HG02938 (cell line): ENCODE data around the gene SLX4IP.

Experiments used
- ATAC-seq: cut with Tn5 transposase; IDR thresholded peaks from one replicate; pipeline ENCODE4 v1.9.1; 2021; ENCODE audit warnings: mild to moderate bottlenecking, moderate library complexity; ENCODE audit not compliant: unreplicated experiment

Gene SLX4IP

GRCh38 chr20:10625641-10626040 is 190.5 kb downstream of the SLX4IP start:
- ATAC-seq = no peak

- ATAC-seq = no peak
These were observed 191.8 kb downstream of the SLX4IP start for GRCh38 chr20:10626896-10627295.

- no peak for ATAC-seq
These were observed 195.0 kb downstream of the SLX4IP start for GRCh38 chr20:10629946-10630650.

DNA sequence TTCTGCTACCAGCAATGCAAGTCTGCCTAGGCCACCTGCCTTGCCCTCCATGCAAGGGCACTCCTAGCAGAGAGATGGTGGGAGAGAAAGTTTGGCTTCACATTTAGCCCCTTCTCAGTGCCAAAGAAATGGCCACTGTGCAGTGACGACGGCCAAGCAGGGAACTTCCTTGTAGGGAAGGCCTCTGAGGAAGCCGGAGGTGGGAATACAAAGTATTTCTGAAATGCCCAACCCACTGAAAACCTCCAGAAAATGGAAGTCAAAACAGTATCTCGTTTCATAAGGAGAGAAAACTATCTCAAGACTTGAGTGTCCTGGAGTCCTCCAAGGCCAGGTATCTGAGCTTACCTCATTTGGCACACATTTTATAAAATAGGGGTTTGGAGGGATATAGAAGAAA is 196.0 kb downstream of the SLX4IP start:
- no peak for ATAC-seq

GRCh38 chr20:10632721-10633509 is 197.8 kb downstream of the SLX4IP start:
- no peak for ATAC-seq

- ATAC-seq = no peak
These were observed 198.6 kb downstream of the SLX4IP start for GRCh38 chr20:10633718-10634117.

DNA sequence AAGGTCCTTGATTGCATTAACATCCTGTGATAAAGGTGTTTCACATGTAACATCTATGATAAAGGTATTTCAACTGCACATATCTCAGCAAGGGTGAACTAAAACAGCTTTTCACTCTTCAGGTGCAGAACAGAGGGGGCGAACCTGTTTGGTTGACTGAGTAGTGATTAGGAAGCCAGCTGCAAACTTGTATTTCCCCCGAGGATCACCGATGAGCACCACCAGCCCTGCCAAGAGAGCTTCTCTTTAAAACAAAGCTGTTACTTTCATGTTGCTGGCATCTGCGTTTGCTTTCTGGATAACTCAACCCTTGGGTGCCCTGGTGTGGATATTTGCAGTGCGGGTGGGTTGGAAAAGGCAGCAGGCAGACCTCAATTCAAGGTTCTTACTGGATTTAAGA is 199.1 kb downstream of the SLX4IP start:
- no peak for ATAC-seq

- ATAC-seq = no peak
These were observed 199.7 kb downstream of the SLX4IP start for GRCh38 chr20:10634683-10635411.

DNA sequence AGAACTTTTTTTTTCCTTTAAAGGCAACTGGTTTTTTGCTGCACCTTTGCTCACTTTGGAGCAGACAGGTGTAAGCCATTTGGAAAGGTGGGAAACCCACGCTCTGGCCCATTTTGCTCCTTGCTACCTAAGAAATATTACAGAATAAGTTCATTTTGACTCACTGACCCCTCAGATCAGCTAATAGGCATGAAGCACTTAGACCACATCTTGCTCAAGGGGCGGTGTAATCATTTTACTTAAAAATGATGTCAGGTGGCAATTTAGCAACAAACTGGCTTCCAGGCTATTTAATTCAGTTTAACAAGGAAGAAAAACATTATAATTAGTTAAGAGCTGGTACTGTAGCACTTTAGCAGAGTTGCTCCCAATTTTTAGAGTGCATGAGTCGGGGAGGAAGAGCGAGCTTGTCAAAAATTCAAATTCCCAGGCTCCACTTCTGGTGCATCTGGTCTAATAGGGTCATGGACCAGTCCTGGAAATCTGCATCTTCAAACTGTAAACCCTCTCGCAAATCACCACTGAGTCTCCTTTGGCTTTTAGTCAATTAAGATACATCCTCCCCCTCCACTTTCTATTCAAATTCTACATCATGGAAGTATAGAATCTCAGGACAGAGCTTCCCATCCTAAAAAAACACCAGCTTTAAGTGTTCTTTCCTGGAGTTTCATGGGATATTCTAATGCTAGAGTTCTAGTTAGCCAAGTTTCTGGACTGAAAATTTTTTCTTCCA is 200.5 kb downstream of the SLX4IP start:
- no peak for ATAC-seq

DNA sequence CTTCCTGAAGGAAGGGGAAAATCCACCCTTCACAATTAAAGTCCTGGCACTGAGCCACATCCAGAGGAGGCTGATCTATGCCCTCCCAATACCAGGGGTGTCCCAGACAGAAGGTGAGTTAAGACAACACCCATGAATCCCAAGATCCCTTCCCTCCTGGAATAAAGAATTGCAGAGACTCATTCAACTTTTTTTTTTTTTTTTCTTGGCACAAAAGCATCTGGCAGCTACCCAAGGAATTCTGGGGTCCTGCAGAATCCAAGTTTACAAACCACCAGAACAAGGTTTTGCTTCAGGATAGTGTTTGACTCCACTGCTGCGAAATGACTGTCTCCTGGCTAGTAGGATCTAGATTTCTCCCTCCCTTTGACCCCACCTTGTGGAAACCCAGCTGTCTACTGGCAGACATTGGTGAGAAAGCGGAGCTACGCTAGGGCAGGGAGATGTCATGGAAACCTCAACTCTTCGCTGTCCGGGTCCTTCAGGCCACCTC is 201.3 kb downstream of the SLX4IP start:
- ATAC-seq = no peak

DNA sequence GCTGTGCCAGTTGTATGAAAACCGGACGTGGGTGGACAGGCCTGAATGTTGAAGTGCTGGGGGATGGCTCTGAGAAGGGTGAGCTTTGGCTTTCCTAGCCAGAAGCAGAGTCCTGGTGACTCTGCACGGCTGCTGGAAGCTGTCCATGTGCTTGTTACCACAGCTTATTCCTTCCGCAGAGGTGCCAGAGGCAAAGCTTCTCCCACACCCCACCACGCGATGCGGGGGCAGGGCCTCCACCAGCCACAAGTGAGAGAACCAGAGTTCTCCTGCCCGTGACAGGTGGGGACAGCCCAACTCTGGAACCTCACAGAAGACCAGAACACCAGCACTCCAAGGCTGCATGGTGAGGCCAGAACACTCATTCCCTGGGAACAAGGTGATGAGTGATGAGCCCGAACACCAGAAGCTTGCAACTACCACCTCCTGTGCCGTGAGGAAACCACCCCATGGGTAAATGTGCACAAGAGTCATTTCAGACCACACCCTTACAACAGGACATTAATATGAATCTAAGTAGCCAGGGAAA is 202.0 kb downstream of the SLX4IP start:
- ATAC-seq = no peak

DNA sequence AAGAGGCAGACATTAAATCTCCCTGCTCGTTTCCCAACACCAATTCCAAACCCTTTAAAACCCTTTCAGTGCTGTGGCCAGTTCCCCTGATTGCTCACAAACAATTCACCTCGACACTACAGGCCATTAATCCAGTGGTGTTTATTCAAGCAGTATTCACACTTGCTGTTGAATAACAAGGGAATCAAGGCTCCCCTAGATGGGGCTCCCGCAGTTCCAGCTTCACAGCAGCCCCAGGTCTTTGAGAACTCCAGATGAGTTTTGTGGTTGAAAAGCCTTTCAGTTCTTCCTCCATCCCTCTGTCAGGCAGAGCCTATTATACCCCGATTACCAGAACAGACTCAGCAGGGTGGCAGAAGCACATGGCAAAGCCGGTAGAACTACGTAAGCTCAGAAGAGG is 202.5 kb downstream of the SLX4IP start:
- ATAC-seq = no peak

- no peak for ATAC-seq
These were observed 204.1 kb downstream of the SLX4IP start for GRCh38 chr20:10639077-10639736.

DNA sequence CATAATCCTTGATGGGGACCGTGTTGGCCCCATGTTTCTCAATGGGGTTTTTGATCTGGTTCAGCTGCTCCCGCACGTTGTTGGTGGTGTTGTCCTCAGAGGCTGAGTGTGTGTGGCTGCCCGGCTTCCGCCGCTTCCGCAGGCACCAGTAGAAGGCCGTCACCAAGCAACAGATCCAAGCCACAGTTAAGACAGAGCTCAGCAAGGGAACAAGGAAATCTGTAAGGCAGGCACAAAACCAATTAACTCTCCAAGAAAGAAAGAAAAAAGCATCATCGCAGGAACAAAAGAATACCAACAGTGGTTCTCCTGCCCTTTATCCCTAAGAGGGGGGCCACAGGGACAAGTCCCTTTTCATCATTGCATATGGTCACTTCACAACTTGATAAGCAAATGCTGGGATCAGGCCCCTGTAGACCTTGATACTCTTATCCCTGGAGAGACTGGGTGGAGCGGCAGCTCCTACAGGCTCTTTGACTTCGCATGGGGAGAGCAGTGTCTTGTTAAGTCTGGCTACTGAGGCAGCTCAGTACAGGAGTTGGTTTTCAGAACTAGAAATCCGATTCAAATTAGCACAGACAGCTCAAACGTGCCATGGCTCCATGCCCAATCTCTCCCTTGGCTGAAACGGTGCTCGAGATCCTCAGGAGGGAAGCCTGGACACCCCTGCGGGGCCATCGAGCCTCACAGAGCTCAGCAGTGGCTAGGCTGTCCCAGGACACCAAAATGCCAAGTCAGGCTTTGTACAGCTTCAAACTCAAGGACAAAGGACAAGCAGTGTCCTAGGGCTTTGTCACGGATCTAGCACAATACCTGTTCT is 204.8 kb downstream of the SLX4IP start:
- no peak for ATAC-seq

- no peak for ATAC-seq
These were observed 205.8 kb downstream of the SLX4IP start for GRCh38 chr20:10640897-10641296.

DNA sequence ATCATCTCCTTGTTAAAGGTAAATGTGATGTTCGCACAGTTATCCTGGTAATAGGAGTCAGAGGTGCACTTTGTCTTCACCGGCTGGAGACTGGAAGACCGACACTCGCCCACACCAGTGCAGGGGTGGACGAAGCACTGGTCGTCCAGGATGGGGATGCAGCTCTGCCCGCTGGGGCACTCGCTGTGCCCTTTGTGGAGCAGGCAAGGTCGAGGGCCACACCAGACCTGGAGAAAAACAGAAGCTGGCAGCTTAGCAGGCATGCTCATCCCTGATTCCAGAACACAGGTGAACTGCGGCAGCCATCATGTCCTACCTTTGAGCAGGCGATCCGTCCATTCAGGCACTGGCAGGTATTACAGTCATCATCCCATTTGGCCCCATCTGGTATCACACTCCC is 206.4 kb downstream of the SLX4IP start:
- ATAC-seq = no peak

DNA sequence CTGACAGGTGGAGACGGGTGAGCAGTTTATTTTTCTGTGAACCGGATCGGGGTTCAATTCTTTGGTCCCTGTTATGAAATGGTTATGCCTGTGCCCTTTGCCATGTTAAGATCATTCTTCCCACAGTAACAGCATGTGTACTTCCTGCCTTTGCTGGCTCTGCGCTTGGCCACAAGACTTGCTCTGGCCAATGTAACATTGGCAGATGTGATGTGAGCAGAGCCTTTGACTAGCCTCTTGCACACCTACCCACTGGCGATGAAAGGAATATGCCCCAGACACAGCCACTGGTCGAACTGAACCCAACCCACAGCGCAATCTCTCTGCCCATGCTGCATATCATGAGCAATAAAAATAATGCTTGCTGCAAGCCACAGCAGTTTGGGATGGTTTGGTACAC is 206.8 kb downstream of the SLX4IP start:
- no peak for ATAC-seq

- no peak for ATAC-seq
These were observed 207.9 kb downstream of the SLX4IP start for GRCh38 chr20:10642856-10643559.

DNA sequence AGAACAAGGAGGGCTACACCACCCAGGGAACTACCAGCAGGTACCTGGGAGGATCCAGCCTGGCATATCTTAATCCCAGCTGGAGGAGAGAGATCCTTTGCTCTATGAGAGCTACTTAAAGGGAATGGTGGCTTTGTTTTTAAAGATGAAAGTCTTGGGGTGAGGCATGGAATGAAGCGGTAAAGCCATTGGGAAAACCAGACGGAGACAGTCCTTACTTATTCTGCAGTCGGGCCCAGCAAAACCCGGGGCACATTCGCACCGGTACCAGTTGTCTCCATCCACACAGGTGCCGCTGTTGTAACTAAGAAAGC is 208.4 kb downstream of the SLX4IP start:
- no peak for ATAC-seq
